PC-3 (cell line): ENCODE results near the gene UAP1. TPM values are rescaled to one million over a fixed set of nuclear protein-coding genes. Genes with fewer than 3 reads are reported as not detected.
A peak's percentile ranks its signal among the peaks of the same experiment; 100 is the strongest.

Source experiments
- ATAC-seq: fragments of 200-7000 bp; cut with Tn5 transposase; 2 replicates; pipeline ENCODE4 v1.9.1; 2020; ENCODE audit warnings: mild to moderate bottlenecking, moderate library complexity
- BruUV-seq: library from RNA; stranded (reverse); fragments of 400-500 nt; replicated peaks from 2 replicates; lab custom pipeline; 2021; lab: Mats Ljungman, UMichigan
- CTCF ChIA-PET: fragments of 300-600 bp; sonication (Branson Sonifier 250); formaldehyde crosslinking; loops from one replicate; lab custom pipeline; 2022; ENCODE audit warnings: antibody characterized with exemption; lab: Charles Lee
- POLR2A ChIA-PET: fragments of 300-600 bp; sonication (Branson Sonifier 250); formaldehyde crosslinking; loops from one replicate; lab custom pipeline; 2022; ENCODE audit warnings: antibody characterized with exemption; ENCODE audit not compliant: unreplicated experiment; lab: Charles Lee
- DNase-seq: peaks from one replicate; pipeline ENCODE4 v3.0.0-alpha.2; 2015
- H2AFZ ChIP-seq: fragments of 300-600 bp; sonication (generic); 2 replicates; pipeline ENCODE4 v1.6.0; 2016; ENCODE audit warnings: antibody characterized with exemption, low read length
- H3F3A ChIP-seq: fragments of 300-600 bp; sonication (generic); one replicate; pipeline ENCODE4 v1.6.0; 2017; ENCODE audit warnings: antibody characterized with exemption, low read length, control low read depth, mild to moderate bottlenecking; ENCODE audit not compliant: unreplicated experiment
- H3K27ac ChIP-seq: fragments of 300-600 bp; sonication (generic); 2 replicates; pipeline ENCODE4 v1.5.1; 2016; ENCODE audit warnings: mild to moderate bottlenecking, low read length
- H3K27me3 ChIP-seq: fragments of 300-600 bp; sonication (generic); 2 replicates; pipeline ENCODE4 v1.6.1; 2016; ENCODE audit warnings: low read length, mixed read lengths
- H3K36me3 ChIP-seq: fragments of 300-600 bp; sonication (generic); 2 replicates; pipeline ENCODE4 v1.6.1; 2016; ENCODE audit warnings: low read depth, mixed run types, low read length, mixed read lengths
- H3K4me1 ChIP-seq: fragments of 300-600 bp; sonication (generic); 2 replicates; pipeline ENCODE4 v1.5.1; 2016; ENCODE audit warnings: low read length; ENCODE audit not compliant: insufficient read depth
- H3K4me2 ChIP-seq: fragments of 300-600 bp; sonication (generic); 2 replicates; pipeline ENCODE4 v1.6.0; 2016; ENCODE audit warnings: low read length
- H3K4me3 ChIP-seq: fragments of 300-600 bp; sonication (generic); 2 replicates; pipeline ENCODE4 v1.5.1; 2016; ENCODE audit warnings: mild to moderate bottlenecking, low read length, mixed read lengths
- H3K79me2 ChIP-seq: fragments of 300-600 bp; sonication (generic); 2 replicates; pipeline ENCODE4 v1.6.1; 2017; ENCODE audit warnings: low read length, mixed read lengths
- H3K9ac ChIP-seq: fragments of 300-600 bp; sonication (generic); 2 replicates; pipeline ENCODE4 v1.6.0; 2016; ENCODE audit warnings: mild to moderate bottlenecking, low read length
- H3K9me2 ChIP-seq: fragments of 300-600 bp; sonication (generic); replicated peaks from 2 replicates; pipeline ENCODE4 v1.6.1; 2016; ENCODE audit warnings: mixed run types, low read length, mixed read lengths
- H3K9me3 ChIP-seq: fragments of 300-600 bp; sonication (generic); 2 replicates; pipeline ENCODE4 v1.6.1; 2016; ENCODE audit warnings: low read length, mixed read lengths
- H4K20me1 ChIP-seq: fragments of 300-600 bp; sonication (generic); 2 replicates; pipeline ENCODE4 v1.6.1; 2016; ENCODE audit warnings: low read length, mixed read lengths
- EZH2 ChIP-seq: fragments of 300-600 bp; sonication (generic); IDR thresholded peaks from one replicate; pipeline ENCODE4 v1.6.1; 2017; ENCODE audit warnings: antibody characterized with exemption, mild to moderate bottlenecking, low read length; ENCODE audit not compliant: unreplicated experiment
- EZH2phosphoT487 ChIP-seq: fragments of 300-600 bp; sonication (generic); IDR thresholded peaks from 2 replicates; pipeline ENCODE4 v1.6.1; 2018; ENCODE audit warnings: mild to moderate bottlenecking, antibody characterized with exemption, low read length, borderline replicate concordance
- intact Hi-C: fragments of 100-400 bp; cut with micrococcal nuclease; formaldehyde crosslinking; loops from 2 replicates; pipeline ENCODE4 v1.9.0; 2023
- total RNA-seq: library from RNA; depleted of rRNA; stranded (reverse); fragments of >200 nt; gene quantifications from 2 replicates; pipeline ENCODE4 v1.2.3, GENCODE V29; 2014
- TF ChIP-seq, protein P1 (sequence below): fragments of 300-600 bp; sonication (generic); conservative IDR thresholded peaks from 2 replicates; pipeline ENCODE4 v1.5.1; 2017; ENCODE audit warnings: antibody characterized with exemption, low read depth, mild to moderate bottlenecking, low read length

Gene UAP1
- total RNA-seq, 1 experiment from 2014 or later, result 118 TPM

DNA sequence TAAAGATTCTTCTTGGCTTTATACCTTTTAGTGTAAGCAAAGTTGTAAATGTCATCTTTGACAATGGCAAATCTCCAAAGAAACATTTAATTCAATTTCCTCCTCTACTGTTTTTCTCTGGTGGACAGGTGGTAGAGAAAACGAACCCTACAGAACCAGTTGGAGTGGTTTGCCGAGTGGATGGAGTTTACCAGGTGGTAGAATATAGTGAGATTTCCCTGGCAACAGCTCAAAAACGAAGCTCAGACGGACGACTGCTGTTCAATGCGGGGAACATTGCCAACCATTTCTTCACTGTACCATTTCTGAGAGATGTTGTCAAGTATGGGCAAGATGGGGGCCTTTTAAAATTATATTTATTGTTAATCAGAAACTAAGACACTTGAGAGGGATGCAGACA, 25.8 kb downstream of the UAP1 start:
- POLR2A ChIA-PET, result no interaction called here
- TF ChIP-seq EZH2phosphoT487 (no peak), EZH2 (no peak)
- TF ChIP-seq, protein P1, sequence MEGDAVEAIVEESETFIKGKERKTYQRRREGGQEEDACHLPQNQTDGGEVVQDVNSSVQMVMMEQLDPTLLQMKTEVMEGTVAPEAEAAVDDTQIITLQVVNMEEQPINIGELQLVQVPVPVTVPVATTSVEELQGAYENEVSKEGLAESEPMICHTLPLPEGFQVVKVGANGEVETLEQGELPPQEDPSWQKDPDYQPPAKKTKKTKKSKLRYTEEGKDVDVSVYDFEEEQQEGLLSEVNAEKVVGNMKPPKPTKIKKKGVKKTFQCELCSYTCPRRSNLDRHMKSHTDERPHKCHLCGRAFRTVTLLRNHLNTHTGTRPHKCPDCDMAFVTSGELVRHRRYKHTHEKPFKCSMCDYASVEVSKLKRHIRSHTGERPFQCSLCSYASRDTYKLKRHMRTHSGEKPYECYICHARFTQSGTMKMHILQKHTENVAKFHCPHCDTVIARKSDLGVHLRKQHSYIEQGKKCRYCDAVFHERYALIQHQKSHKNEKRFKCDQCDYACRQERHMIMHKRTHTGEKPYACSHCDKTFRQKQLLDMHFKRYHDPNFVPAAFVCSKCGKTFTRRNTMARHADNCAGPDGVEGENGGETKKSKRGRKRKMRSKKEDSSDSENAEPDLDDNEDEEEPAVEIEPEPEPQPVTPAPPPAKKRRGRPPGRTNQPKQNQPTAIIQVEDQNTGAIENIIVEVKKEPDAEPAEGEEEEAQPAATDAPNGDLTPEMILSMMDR, result no peak
- no peaks in the 10 kb centered on the region for H3K9me3 ChIP-seq
- no peak overlapping the region for H3K9ac ChIP-seq
- H3K9me2 ChIP-seq, result no peaks in the 10 kb centered on the region
- H3K27me3 ChIP-seq, result no peaks in the 10 kb centered on the region
- DNase-seq (peak; percentile 76), ATAC-seq (no peak)
- no peaks in the 10 kb centered on the region for H4K20me1 ChIP-seq
- intact Hi-C loops, result no loop called here
- no peak overlapping the region for H2AFZ ChIP-seq
- peaks cover 21% of the 10 kb centered on the region; the same call in 1 of the 2 replicates for H3K4me1 ChIP-seq
- peaks cover 12% of the 10 kb centered on the region; the same call in 1 of the 2 replicates for H3K79me2 ChIP-seq
- peaks cover 8% of the 10 kb centered on the region for H3F3A ChIP-seq
- BruUV-seq, result no TSS peak
- H3K4me2 ChIP-seq, result peak overlapping the region; percentile 10; the same call in 1 of the 2 replicates
- H3K36me3 ChIP-seq, result peaks cover 61% of the 10 kb centered on the region
- no peak overlapping the region for H3K27ac ChIP-seq
- CTCF ChIA-PET, result no interaction called here
- H3K4me3 ChIP-seq, result no peak overlapping the region

DNA sequence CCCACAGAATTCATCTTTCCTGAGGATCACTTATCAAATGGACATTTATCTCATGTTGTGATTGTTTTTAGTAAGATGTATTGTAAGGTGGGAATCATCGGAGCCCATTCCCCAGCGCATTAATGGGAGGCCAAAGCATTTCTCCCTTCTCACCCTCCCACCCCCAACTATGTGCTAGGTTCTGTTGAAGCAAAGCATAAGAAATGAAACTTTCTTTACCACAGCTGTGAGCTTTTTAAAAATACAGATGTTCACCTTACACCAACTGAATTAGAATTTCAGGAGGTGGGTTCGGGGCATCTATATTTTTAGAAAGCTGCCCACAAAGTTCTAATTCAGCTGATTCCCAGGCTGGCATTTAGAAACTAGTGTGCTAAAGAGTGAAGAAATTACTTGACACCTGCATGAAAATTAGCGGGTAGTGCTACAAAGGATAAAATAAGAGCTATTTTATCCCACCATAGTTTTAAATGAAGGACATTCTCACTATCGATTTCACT, 26.3 kb downstream of the UAP1 start:
- Histone ChIP-seq H3K27ac (no peak overlapping the region), H3K4me1 (peaks cover 21% of the 10 kb centered on the region; the same call in 1 of the 2 replicates), H3F3A (peaks cover 8% of the 10 kb centered on the region), H4K20me1 (no peaks in the 10 kb centered on the region), H3K9me3 (no peaks in the 10 kb centered on the region), H3K9me2 (no peaks in the 10 kb centered on the region), H3K27me3 (no peaks in the 10 kb centered on the region), H3K9ac (no peak overlapping the region), H3K4me2 (no peak overlapping the region), H3K4me3 (no peak overlapping the region), H3K79me2 (peaks cover 12% of the 10 kb centered on the region; the same call in 1 of the 2 replicates), H3K36me3 (peaks cover 62% of the 10 kb centered on the region), H2AFZ (no peak overlapping the region)
- TF ChIP-seq, protein P1, result no peak
- TF ChIP-seq EZH2phosphoT487 (no peak), EZH2 (no peak)
- DNase-seq (no peak), ATAC-seq (no peak)
- intact Hi-C loops, result no loop called here
- no TSS peak for BruUV-seq
- POLR2A ChIA-PET, result no interaction called here
- CTCF ChIA-PET, result no interaction called here

DNA sequence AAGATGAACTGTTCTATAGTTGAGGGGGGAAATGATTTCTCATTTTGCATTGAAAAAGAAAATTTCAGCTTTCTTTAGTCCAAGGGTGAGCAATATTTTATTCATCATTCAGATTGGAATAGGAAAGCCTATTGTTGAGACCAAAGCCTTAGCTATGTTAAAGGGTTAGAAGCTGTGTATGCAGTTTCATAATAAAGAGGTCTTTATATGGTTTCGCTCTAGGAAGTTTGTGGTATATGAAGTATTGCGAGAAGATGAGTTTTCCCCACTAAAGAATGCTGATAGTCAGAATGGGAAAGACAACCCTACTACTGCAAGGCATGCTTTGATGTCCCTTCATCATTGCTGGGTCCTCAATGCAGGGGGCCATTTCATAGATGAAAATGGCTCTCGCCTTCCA, 28.6 kb downstream of the UAP1 start:
- ChIA-PET CTCF (no interaction called here), POLR2A (interaction anchor here (0.7 kb wide), 1 partner anchor 17 kb away, joined by 8 read pairs; no protein-coding TSS in a partner anchor)
- Histone ChIP-seq H3K27me3 (no peaks in the 10 kb centered on the region), H3K36me3 (peaks cover 74% of the 10 kb centered on the region), H3K9ac (no peak overlapping the region), H3K4me2 (no peak overlapping the region), H3K4me1 (peaks cover 7% of the 10 kb centered on the region; the same call in 1 of the 2 replicates), H3K4me3 (no peak overlapping the region), H3K9me3 (no peaks in the 10 kb centered on the region), H3K79me2 (peaks cover 5% of the 10 kb centered on the region; the same call in 1 of the 2 replicates), H3F3A (peaks cover 8% of the 10 kb centered on the region), H3K27ac (no peak overlapping the region), H3K9me2 (no peaks in the 10 kb centered on the region), H4K20me1 (no peaks in the 10 kb centered on the region), H2AFZ (no peak overlapping the region)
- DNase-seq (no peak), ATAC-seq (no peak)
- intact Hi-C loops, result no loop called here
- TF ChIP-seq, protein P1, result no peak
- TF ChIP-seq EZH2phosphoT487, result no peak
- no peak for TF ChIP-seq EZH2
- no TSS peak for BruUV-seq
